TTC549 (cell line): ENCODE measurements around the gene CREBRF.

ENCODE experiments used
- FAIRE-seq: peaks from 2 replicates; lab custom pipeline; 2012; peaks lifted over from hg19 to GRCh38; lab: Jason Lieb, UNC

Gene CREBRF

GRCh38 chr5:173159256-173159655, 103.1 kb downstream of the CREBRF start:
- FAIRE-seq: no peak

DNA sequence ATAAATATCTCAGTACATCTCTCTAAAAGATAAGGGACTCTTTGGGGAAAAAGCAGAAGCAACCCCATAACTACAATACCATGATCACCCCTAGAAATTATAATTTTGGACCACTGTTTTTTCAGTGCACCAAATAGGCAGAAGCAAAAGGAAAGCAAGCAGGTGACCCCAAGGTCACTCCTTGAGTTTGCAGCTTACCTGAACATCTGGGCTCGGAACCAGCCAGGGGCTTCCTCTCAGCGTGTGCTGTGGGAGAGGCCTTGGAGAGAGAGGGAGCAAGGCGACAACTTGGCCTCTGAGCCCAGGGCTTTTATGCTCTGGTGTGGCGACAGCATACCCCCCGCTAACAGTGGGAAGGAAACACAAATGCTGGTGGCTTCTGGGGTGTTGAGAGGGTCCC, 105.0 kb downstream of the CREBRF start:
- FAIRE-seq: no peak

DNA sequence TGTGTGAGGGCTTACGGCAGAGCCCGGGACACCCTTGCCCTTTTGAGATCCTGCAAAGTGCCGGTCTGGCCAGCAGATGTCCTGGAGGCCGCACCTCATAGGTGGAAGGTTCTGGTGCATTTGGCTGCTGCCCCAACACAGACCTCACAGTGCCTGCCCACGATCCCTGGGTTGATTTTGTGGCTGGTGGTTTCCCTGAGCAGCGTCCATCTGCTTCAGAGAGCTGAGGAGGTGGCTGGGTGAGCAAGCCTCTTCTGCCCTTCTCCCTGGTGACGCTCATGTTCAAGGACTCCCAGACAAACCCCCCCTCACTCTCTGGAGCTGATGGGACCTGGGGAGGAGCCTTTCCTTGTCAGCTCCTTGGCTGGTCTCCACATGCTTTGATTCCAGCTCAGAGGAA, 107.1 kb downstream of the CREBRF start:
- FAIRE-seq: no peak

- no peak for FAIRE-seq
Observed at GRCh38 chr5:173165177-173166016, 109.2 kb downstream of the CREBRF start.

- FAIRE-seq: no peak
Observed at GRCh38 chr5:173172166-173172565, 116.0 kb downstream of the CREBRF start.

DNA sequence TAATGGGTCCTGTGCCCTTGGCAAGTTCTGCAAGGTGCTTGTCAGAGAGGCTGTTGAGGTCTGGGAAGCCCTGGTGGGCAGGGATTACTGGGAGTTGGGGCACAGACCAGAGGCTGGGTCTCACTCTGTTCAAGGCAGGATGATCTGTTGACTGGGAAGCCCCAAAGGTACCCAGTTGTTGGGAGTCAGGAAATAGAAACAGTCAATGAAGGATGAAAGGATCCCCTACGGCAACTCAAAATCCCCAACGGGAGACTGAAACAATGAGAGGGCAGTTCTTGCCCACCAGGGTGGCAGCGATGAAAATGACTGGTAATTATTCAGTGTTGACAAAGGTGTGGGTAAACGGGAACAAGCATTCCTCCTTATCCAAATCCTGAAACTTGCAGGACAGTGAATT, 119.4 kb downstream of the CREBRF start:
- no peak for FAIRE-seq

GRCh38 chr5:173178369-173178910, 122.3 kb downstream of the CREBRF start:
- FAIRE-seq: no peak

GRCh38 chr5:173180331-173180730, 124.2 kb downstream of the CREBRF start:
- no peak for FAIRE-seq

- FAIRE-seq: no peak
Observed at GRCh38 chr5:173187054-173187743, 131.0 kb downstream of the CREBRF start.

DNA sequence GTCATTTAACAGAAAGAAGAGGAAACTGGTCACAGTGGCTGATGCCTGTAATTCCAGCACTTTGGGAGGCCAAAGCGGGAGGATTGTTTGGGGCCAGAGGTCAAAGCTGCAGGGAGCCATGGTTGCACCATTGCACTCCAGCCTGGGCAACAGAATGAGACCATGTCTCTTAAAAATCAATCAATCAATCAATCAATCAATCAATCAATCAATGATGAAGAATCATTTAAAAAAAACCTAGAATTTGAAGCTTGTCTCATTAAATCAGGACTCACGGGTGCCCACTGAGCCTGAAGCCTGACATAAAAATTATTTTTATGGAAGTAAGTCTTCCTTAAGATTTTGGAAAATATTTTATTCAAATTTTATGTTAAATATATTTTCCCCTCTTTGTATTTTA, 132.1 kb downstream of the CREBRF start:
- FAIRE-seq: no peak
